GM12875 (cell line): ENCODE data around the gene MYOM3.

Source experiments
- H3K4me3 ChIP-seq: one replicate; pipeline ENCODE4 v1.5.1; 2011; ENCODE audit warnings: low read depth, low read length, control low read depth
- TF ChIP-seq, protein P1 (sequence below): IDR thresholded peaks from 2 replicates; pipeline ENCODE4 v1.5.1; 2011; ENCODE audit warnings: low read depth, mild to moderate bottlenecking, control low read depth, inconsistent platforms, low read length, moderate library complexity, borderline replicate concordance; ENCODE audit not compliant: insufficient read depth

MYOM3 gene

GRCh38 chr1:24121406-24121805, 9.5 kb upstream of the MYOM3 start:
- TF ChIP-seq, protein P1, sequence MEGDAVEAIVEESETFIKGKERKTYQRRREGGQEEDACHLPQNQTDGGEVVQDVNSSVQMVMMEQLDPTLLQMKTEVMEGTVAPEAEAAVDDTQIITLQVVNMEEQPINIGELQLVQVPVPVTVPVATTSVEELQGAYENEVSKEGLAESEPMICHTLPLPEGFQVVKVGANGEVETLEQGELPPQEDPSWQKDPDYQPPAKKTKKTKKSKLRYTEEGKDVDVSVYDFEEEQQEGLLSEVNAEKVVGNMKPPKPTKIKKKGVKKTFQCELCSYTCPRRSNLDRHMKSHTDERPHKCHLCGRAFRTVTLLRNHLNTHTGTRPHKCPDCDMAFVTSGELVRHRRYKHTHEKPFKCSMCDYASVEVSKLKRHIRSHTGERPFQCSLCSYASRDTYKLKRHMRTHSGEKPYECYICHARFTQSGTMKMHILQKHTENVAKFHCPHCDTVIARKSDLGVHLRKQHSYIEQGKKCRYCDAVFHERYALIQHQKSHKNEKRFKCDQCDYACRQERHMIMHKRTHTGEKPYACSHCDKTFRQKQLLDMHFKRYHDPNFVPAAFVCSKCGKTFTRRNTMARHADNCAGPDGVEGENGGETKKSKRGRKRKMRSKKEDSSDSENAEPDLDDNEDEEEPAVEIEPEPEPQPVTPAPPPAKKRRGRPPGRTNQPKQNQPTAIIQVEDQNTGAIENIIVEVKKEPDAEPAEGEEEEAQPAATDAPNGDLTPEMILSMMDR: no peak
- no peak overlapping the region for H3K4me3 ChIP-seq

GRCh38 chr1:24120965-24121364, 9.0 kb upstream of the MYOM3 start:
- H3K4me3 ChIP-seq: no peak overlapping the region
- TF ChIP-seq, protein P1: no peak

GRCh38 chr1:24119859-24120756, 8.2 kb upstream of the MYOM3 start:
- no peak overlapping the region for H3K4me3 ChIP-seq
- TF ChIP-seq, protein P1: no peak

GRCh38 chr1:24119489-24119858, 7.5 kb upstream of the MYOM3 start:
- TF ChIP-seq, protein P1: no peak

GRCh38 chr1:24118410-24119242, 6.7 kb upstream of the MYOM3 start:
- TF ChIP-seq, protein P1: no peak

More at GRCh38 chr1:24119489-24119858, 7.5 kb upstream of the MYOM3 start:
- H3K4me3 ChIP-seq: no peak overlapping the region

GRCh38 chr1:24117722-24118409, 5.9 kb upstream of the MYOM3 start:
- TF ChIP-seq, protein P1: no peak

More at GRCh38 chr1:24118410-24119242, 6.7 kb upstream of the MYOM3 start:
- H3K4me3 ChIP-seq: no peak overlapping the region

More at GRCh38 chr1:24117722-24118409, 5.9 kb upstream of the MYOM3 start:
- no peak overlapping the region for H3K4me3 ChIP-seq
